ENCODE measurements around the gene SPTSSA.

DNA sequence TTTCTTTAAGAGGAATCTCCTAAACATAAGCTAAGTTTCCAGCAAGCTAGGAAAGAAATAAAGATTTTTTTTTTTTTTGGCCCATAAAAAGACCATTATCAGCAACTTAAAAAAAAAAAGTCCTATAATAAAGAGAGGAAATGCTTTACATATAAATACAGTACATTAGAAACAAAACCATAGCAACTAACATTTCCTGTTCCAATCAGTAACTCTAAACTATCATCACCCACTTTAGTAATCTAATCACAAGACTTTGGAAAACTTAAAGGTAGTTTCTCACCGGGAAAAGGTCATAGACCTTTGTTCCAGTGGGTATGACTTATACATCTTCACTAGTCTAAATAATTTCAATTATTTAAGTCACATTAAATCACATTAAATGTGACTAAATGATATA lies 11.1 kb downstream of the SPTSSA start:
- TF ChIP-seq POLR2A (IDR thresholded peaks at IDR 0.05; ENCODE audit: low read depth, low read length): no peak
- no peak for TF ChIP-seq SPI1 (IDR thresholded peaks at IDR 0.05; ENCODE audit: low read depth, low read length)
